Measurements from ENCODE around the gene LPP.

Gene LPP

GRCh38 chr3:188339410-188340295 is 185.7 kb downstream of the LPP start:
- no peak for DNase-seq

- DNase-seq, result no peak
These were observed 187.5 kb downstream of the LPP start for GRCh38 chr3:188341501-188341900.

- DNase-seq, result no peak
These were observed 189.2 kb downstream of the LPP start for GRCh38 chr3:188342991-188343732.

- DNase-seq, result no peak
These were observed 189.9 kb downstream of the LPP start for GRCh38 chr3:188343894-188344293.

- DNase-seq, result no peak
These were observed 191.3 kb downstream of the LPP start for GRCh38 chr3:188345223-188345622.

GRCh38 chr3:188348435-188349244 is 194.7 kb downstream of the LPP start:
- DNase-seq, result no peak

GRCh38 chr3:188349351-188349901 is 195.5 kb downstream of the LPP start:
- DNase-seq, result no peak

GRCh38 chr3:188349933-188350332 is 196.0 kb downstream of the LPP start:
- no peak for DNase-seq

- DNase-seq, result no peak
These were observed 197.0 kb downstream of the LPP start for GRCh38 chr3:188350961-188351360.

GRCh38 chr3:188351648-188352047 is 197.7 kb downstream of the LPP start:
- DNase-seq, result no peak

GRCh38 chr3:188352196-188352927 is 198.4 kb downstream of the LPP start:
- no peak for DNase-seq

- no peak for DNase-seq
These were observed 199.5 kb downstream of the LPP start for GRCh38 chr3:188353426-188353825.

- DNase-seq, result no peak
These were observed 205.0 kb downstream of the LPP start for GRCh38 chr3:188358787-188359493.

- DNase-seq, result no peak
These were observed 206.5 kb downstream of the LPP start for GRCh38 chr3:188360364-188360881.

- no peak for DNase-seq
These were observed 207.9 kb downstream of the LPP start for GRCh38 chr3:188361888-188362287.

- no peak for DNase-seq
These were observed 208.5 kb downstream of the LPP start for GRCh38 chr3:188362405-188362831.

GRCh38 chr3:188365184-188365583 is 211.2 kb downstream of the LPP start:
- DNase-seq, result no peak

GRCh38 chr3:188365988-188366698 is 212.2 kb downstream of the LPP start:
- DNase-seq, result no peak

- no peak for DNase-seq
These were observed 213.7 kb downstream of the LPP start for GRCh38 chr3:188367678-188368077.

- no peak for DNase-seq
These were observed 215.6 kb downstream of the LPP start for GRCh38 chr3:188369526-188369925.

Measured in right hindlimb (tissue), 1 donor.